ENCODE data around the gene TRIM54. TPM values are rescaled to one million over a fixed set of nuclear protein-coding genes. Genes with fewer than 3 reads are reported as not detected.
A peak's percentile ranks its signal among the peaks of the same experiment; 100 is the strongest.

TRIM54 gene
- total and polyA plus RNA-seq, 9 of the 15 experiments (the other 6 are each of a cell fraction or from before 2014, with no cell fraction given), result not detected

GRCh38 chr2:27249891-27250651 lies 32.2 kb upstream of the TRIM54 start (continued):
- TF ChIP-seq ARID3A (IDR thresholded peaks at IDR 0.05; ENCODE audit: borderline replicate concordance, low read depth, low read length) (no peak), E2F8 (IDR thresholded peaks at IDR 0.05; ENCODE audit: low read depth, partially characterized antibody) (no peak), TCF3 (CRISPR knock-in tag; IDR thresholded peaks at IDR 0.05) (0 out of 2 replicates have a peak, but pooled peaks have one; percentile 23), ELF2 (CRISPR knock-in tag; IDR thresholded peaks at IDR 0.05) (peak; percentile 54; the same call in 1 of the 2 replicates), MAX (CRISPR knock-in tag; IDR thresholded peaks at IDR 0.05) (peak; percentile 33; the same call in 1 of the 2 replicates), NFE2 (IDR thresholded peaks at IDR 0.05; ENCODE audit: low read depth) (no peak), SRF (CRISPR knock-in tag; IDR thresholded peaks at IDR 0.05) (0 out of 4 replicates have a peak, but pooled peaks of 1 of the 2 experiments have one; percentile 52), TARDBP (IDR thresholded peaks at IDR 0.05) (0 out of 2 replicates have a peak, but pooled peaks have one; percentile 40), HNRNPLL (IDR thresholded peaks at IDR 0.05; ENCODE audit: low read depth, low read length, poor library complexity, severe bottlenecking) (peak; percentile 28), STAG1 (CRISPR knock-in tag; IDR thresholded peaks at IDR 0.05; ENCODE audit: borderline replicate concordance) (peak; percentile 80), JUN (IDR thresholded peaks at IDR 0.05; ENCODE audit: borderline replicate concordance, low read depth, low read length) (no peak), JUN (CRISPR knock-in tag; IDR thresholded peaks at IDR 0.05; ENCODE audit: borderline replicate concordance) (no peak), TEAD4 (IDR thresholded peaks at IDR 0.05; ENCODE audit: low read length) (no peak), TEAD4 (CRISPR knock-in tag; IDR thresholded peaks at IDR 0.05; ENCODE audit: borderline replicate concordance) (no peak), LCOR (CRISPR knock-in tag; IDR thresholded peaks at IDR 0.05) (peak; percentile 65; the same call in 1 of the 2 replicates), CREM (IDR thresholded peaks at IDR 0.05; ENCODE audit: low read depth) (peak; percentile 52; the same call in 1 of the 2 replicates)
